Measurements from ENCODE around the gene RNF17. TPM values are rescaled to one million over a fixed set of nuclear protein-coding genes. Genes with fewer than 3 reads are reported as not detected.

The RNF17 gene
- polyA plus RNA-seq, 1 experiment = not detected

GRCh38 chr13:24865163-24865953 lies 101.4 kb downstream of the RNF17 start:
- DNase-seq (ENCODE audit: low read depth) = no peak
- Histone ChIP-seq H3K4me3 (ENCODE audit: low read depth, low read length) (no peak overlapping the region), H3K27me3 (ENCODE audit: control insufficient read depth, insufficient read depth, low read length) (peaks cover 2% of the 10 kb centered on the region; the same call in 1 of the 2 replicates), H3K36me3 (ENCODE audit: control insufficient read depth, insufficient read depth, low read length) (no peaks in the 10 kb centered on the region)
- CTCF ChIA-PET = interaction anchor here (0.7 to 1.7 kb wide), 5 partner anchors 9 to 104 kb away, joined by 3 to 5 read pairs (median 3); no protein-coding TSS in a partner anchor
- POLR2A ChIA-PET = no interaction called here
- TF ChIP-seq, protein P1, sequence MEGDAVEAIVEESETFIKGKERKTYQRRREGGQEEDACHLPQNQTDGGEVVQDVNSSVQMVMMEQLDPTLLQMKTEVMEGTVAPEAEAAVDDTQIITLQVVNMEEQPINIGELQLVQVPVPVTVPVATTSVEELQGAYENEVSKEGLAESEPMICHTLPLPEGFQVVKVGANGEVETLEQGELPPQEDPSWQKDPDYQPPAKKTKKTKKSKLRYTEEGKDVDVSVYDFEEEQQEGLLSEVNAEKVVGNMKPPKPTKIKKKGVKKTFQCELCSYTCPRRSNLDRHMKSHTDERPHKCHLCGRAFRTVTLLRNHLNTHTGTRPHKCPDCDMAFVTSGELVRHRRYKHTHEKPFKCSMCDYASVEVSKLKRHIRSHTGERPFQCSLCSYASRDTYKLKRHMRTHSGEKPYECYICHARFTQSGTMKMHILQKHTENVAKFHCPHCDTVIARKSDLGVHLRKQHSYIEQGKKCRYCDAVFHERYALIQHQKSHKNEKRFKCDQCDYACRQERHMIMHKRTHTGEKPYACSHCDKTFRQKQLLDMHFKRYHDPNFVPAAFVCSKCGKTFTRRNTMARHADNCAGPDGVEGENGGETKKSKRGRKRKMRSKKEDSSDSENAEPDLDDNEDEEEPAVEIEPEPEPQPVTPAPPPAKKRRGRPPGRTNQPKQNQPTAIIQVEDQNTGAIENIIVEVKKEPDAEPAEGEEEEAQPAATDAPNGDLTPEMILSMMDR (IDR thresholded peaks at IDR 0.05; ENCODE audit: insufficient read depth, low read depth, low read length) = no peak

DNA sequence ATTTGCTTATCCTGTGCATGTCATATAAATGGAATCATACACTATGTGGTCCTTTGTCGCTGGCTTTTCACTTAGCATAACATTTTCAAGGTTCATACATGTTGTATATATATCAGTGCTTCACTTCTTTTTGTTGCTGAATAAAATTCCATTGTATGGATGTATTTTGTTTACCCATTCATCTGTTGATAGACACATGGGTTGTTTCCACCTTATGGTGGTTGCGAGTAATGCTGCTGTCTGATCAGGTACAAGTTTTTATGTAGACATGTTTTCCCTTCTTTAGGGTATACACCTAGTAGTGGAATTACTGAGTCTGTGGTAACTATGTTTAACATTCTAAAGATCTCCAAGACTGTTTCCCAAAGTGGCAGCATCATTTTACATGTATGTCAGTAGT lies 102.5 kb downstream of the RNF17 start:
- POLR2A ChIA-PET = no interaction called here

DNA sequence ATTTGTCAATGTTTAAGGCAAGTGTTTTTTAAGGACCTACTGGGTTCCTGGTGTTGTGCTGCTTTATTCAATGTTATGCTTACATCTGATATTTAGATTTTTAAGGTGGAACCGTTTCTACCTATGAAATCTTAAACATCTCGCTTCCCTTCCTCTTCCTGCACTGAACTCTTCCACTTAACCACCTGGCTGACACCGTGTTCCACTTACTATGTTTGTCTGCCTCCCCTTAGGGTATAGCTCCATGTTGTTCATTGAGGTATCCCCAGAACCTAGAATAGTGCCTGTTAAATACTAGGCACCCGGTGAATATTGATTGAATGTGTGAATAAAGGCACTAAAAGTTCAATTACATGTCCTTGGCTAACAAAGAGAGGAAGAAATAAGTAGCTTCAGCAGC lies 104.9 kb downstream of the RNF17 start:
- CTCF ChIA-PET = interaction anchor here (1.1 kb wide), 1 partner anchor 9 kb away, joined by 3 read pairs; no protein-coding TSS in a partner anchor
- POLR2A ChIA-PET = no interaction called here
- DNase-seq (ENCODE audit: low read depth) = no peak

More for the DNA sequence above, 102.5 kb downstream of the RNF17 start:
- Histone ChIP-seq H3K27me3 (ENCODE audit: control insufficient read depth, insufficient read depth, low read length) (peaks cover 2% of the 10 kb centered on the region; the same call in 1 of the 2 replicates), H3K4me3 (ENCODE audit: low read depth, low read length) (no peak overlapping the region), H3K36me3 (ENCODE audit: control insufficient read depth, insufficient read depth, low read length) (no peaks in the 10 kb centered on the region)
- CTCF ChIA-PET = interaction anchor here (1.7 kb wide), 1 partner anchor 102 kb away, joined by 5 read pairs; no protein-coding TSS in a partner anchor
- TF ChIP-seq, protein P1 (IDR thresholded peaks at IDR 0.05; ENCODE audit: insufficient read depth, low read depth, low read length) = no peak
- DNase-seq (ENCODE audit: low read depth) = no peak

GRCh38 chr13:24870380-24870760 lies 106.4 kb downstream of the RNF17 start:
- POLR2A ChIA-PET = no interaction called here
- TF ChIP-seq, protein P1 (IDR thresholded peaks at IDR 0.05; ENCODE audit: insufficient read depth, low read depth, low read length) = no peak
- no peaks in the 10 kb centered on the region for H3K36me3 ChIP-seq (ENCODE audit: control insufficient read depth, insufficient read depth, low read length)
- no peak for DNase-seq (ENCODE audit: low read depth)
- H3K27me3 ChIP-seq (ENCODE audit: control insufficient read depth, insufficient read depth, low read length) = no peaks in the 10 kb centered on the region
- CTCF ChIA-PET = no interaction called here
- no peak overlapping the region for H3K4me3 ChIP-seq (ENCODE audit: low read depth, low read length)

More for the DNA sequence above, 104.9 kb downstream of the RNF17 start:
- H3K27me3 ChIP-seq (ENCODE audit: control insufficient read depth, insufficient read depth, low read length) = no peaks in the 10 kb centered on the region
- TF ChIP-seq, protein P1 (IDR thresholded peaks at IDR 0.05; ENCODE audit: insufficient read depth, low read depth, low read length) = no peak
- no peak overlapping the region for H3K4me3 ChIP-seq (ENCODE audit: low read depth, low read length)
- no peaks in the 10 kb centered on the region for H3K36me3 ChIP-seq (ENCODE audit: control insufficient read depth, insufficient read depth, low read length)

DNA sequence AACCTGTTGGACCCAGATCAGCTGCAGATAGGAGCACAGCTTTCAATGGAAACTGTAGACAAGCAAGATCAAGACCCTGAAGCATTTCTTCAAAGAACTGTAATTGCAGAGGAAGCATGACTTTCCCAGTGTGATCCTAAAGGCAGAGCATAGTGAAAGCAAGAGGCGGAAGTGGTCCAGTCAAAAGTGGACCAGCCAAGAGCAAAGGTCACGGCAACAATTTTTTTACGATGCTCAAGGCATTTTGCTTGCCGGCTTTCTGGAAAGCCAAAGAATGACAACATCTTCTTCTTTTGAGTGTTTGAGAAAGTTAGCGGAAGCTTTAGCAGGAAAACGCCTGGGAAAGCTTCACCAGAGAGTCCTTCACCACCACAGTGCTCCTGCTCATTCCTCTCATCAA lies 111.6 kb downstream of the RNF17 start:
- H3K36me3 ChIP-seq (ENCODE audit: control insufficient read depth, insufficient read depth, low read length) = no peaks in the 10 kb centered on the region
- DNase-seq (ENCODE audit: low read depth) = no peak
- TF ChIP-seq, protein P1 (IDR thresholded peaks at IDR 0.05; ENCODE audit: insufficient read depth, low read depth, low read length) = no peak
- H3K27me3 ChIP-seq (ENCODE audit: control insufficient read depth, insufficient read depth, low read length) = no peaks in the 10 kb centered on the region
- ChIA-PET POLR2A (interaction anchor here (0.6 kb wide), 1 partner anchor 94 kb away, joined by 4 read pairs; no protein-coding TSS in a partner anchor), CTCF (interaction anchor here (0.6 kb wide), 1 partner anchor 299 kb away, joined by 3 read pairs; no protein-coding TSS in a partner anchor)
- H3K4me3 ChIP-seq (ENCODE audit: low read depth, low read length) = no peak overlapping the region
